HuH-7.5 (cell line): ENCODE results near the gene FBLN1.

ENCODE experiments used
- DNase-seq: peaks from one replicate; pipeline ENCODE4 v3.0.0; 2011; ENCODE audit warnings: low spot score

FBLN1 gene

DNA sequence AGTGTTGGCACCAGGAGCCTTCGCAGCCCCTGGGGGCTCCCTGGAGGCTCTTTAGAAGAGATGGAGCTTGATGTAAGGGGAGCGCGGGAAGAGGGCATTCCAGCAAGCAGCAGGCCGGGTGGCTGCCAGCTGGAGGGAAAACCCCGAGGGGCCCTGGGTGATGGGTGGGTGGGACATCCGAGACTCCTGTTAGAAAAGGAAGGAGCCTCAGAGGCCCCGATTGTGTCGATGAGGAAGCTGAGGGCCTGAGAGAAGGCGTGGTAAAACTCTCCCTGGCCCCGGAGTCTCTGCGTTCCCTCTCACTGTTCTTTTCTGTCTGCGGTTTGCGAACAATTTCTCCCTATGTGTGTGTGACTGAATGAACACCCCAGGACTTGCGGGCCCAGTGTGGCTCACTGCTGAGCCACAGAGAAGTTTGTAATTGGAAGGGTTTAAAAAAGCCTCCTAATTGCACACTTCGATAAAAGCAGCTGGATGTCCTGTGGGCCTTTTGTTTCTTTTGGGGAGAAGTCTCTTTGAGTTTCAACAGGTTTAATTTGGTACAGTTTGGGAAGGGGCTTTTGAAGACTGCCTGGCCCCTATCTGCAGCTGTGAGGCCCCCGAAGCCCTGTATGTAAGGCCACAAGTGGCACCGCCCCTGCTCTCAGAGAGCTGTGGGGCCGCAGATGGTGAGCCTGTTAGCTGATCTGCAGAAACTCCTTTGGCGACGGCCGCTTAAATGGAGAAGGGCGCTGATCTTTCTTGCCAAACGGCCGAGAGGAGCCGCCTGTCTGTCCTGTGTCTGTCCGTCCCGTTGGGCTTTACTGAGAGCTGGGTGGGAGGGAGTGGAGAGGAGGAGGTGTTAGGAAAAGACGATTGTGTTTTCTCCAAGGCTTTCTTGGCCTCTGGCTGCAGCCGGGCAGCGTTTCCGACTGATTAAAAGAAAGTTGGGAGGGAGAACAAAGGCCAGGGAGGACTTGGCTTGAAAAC is 2.0 kb downstream of the FBLN1 start:
- DNase-seq: no peak

DNA sequence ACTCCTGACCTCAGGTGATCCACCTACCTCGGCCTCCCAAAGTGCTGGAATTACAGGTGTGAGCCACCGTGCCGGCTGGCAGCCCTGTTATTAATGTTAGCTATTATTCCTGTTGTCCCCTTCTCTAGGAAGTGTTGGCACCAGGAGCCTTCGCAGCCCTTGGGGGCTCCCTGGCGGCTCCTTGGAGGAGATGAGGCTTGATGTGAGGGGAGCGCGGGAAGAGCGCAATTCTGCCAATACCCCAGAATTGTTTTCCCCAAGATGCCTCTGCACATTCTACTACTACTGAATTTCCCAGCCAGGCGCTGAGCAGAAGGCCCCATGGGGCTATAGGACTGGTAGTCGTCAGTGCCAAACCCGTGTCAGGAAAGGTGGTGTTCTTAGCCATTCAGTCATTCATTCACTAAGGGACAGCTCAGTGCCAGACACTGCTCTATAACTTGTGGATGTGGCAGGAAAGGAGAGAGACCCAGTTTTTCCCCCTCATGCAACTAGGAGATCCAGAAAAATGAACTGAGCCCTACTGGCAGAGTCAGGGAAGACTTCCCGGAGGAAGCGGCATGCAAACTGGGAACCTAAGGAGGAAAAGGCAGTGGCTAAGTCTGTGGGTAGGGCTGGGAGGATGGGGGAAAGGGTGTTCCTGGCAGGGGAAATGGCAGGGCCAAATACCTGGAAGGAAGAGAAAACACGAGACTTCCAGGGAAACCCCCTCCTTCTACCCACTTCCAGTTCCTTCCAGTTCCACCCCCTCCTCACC is 3.5 kb downstream of the FBLN1 start:
- no peak for DNase-seq

- no peak for DNase-seq
These were observed 4.2 kb downstream of the FBLN1 start for GRCh38 chr22:45506816-45507360.

DNA sequence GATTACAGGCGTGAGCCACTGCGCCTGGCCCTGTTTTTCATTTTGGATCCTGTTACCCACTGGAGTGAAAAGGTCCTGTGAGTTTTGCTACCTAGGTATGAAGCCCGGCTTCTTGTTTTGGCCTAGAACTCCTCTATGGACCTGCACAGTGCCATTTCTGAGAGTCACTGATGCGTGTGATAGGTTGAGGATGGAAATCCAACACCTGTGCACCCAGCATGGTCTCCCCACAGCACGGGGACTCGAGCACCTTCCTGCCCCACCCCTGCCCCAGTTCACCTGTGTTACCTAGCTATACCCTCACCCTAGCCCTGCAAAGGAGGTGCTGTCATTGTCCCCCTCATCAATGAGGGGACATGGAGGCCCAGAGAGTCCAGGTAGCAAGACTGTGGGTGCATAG is 5.1 kb downstream of the FBLN1 start:
- no peak for DNase-seq

- DNase-seq: no peak
These were observed 6.1 kb downstream of the FBLN1 start for GRCh38 chr22:45508814-45509213.

- no peak for DNase-seq
These were observed 7.9 kb downstream of the FBLN1 start for GRCh38 chr22:45510376-45511232.

DNA sequence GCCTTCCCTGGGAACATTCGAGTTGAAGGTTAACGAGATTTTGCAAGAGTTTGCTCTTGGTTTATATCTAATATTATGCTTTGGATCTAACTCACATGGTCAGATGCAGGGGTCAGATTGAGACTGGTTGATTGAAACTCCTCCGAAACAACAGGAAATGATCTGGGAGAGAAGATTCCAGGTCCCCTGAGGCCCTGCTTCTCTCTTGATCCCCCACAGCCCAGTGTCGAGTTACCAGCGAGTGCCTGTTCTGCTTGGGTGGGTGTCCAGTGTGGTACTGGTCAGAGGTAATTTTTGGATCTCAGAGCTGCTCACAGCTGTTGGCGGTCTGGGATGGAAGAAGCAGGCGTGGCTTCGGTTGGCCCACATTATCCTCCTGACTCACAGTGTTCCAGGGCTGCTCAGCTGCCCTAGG is 9.2 kb downstream of the FBLN1 start:
- no peak for DNase-seq

DNA sequence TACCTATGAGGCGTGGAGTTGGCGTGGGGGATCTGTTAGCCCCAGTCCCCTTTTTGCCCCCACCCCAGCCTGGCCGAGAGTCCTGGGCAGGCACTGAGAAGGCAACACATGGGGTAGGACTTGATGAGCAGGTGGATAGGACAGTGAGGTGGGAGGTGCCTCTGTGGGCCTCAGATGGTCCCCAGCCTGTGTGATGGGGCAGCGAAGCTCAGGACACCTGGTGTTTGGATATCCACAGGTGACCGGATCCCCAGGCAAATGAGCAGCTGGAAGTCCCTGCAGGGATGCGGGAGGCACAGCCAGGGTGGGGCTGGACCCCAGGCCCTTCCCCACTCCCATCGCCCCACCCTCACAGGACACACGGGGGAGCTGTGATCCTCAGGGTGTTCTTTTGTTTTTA is 9.7 kb downstream of the FBLN1 start:
- DNase-seq: no peak

DNA sequence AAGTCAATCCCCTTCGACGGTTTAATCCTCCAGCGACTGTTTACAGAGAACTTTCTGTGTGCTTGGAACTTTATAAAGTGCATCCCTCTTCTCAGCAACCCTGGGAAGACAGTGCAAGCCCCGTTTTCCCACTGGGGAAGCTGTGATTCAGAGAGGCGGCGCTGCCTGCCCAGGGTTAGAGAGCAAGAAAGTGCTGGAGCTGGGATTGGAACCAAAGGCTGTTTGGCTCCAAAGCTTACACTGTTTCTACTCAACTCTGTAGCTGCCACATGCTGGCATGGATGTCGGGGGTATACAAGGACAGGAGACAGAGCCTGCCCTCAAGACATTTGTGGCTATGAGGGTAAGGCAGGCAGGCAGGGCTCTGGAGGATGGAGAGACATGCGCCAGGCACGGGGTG is 13.0 kb downstream of the FBLN1 start:
- DNase-seq: no peak

DNA sequence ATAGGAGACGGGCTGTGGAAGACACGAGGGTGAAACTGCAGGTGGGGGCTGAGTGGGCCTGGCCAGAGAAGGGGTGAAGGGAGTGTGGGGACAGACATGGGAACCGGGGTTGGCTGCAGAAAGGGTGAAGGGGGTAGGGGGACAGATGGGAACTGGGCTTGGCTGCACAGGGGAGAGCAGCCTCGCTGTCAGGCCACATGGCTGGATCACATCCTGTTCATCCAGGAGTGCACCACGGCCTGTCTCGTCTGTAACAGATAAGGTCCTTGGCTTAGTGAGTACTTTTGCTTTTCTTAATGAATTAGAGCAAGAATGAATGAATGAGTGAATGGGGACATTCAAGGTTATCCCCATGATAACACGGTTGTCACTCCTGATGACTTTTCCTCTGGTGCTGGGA is 13.5 kb downstream of the FBLN1 start:
- DNase-seq: no peak

GRCh38 chr22:45516923-45517675 is 14.4 kb downstream of the FBLN1 start:
- DNase-seq: no peak

DNA sequence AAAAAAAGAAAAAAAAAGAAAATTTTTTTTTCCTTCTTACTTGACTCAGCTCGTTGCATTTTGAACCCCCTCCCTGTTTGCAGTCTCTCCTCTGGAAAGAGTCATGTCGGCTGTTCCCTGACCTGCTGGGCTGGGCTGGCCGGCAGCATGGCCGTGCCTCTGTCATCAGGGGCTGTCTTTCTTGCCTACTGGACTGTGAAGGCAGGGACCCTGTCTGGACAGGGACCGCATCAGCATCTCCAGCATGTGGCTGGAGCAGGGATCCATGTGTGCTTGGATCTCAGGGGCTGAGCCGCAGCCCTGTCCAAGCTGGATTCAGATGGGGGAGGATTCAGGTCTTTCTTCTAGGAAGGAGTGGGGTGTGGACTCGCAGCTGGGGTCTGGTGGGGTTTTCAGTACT is 15.5 kb downstream of the FBLN1 start:
- DNase-seq: no peak

GRCh38 chr22:45518580-45518991 is 15.9 kb downstream of the FBLN1 start:
- no peak for DNase-seq

DNA sequence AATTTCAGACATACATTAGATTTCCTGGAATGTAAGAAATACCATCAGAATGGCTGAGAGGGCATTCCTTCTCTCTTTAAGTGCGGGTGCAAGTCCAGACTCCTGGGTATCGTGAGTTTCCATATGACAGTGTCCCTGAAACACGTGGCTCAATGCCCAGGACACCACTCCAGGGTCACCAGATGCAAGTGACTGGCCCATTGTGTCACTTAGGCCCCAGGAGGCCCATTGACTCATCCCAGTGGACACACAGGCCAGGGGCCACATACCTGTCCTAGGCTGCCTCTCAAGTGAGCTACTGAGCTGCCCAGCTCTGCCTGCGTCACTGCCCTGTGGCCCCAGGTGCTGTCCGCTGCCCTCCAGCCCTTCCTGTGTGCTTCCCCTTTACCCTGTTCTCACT is 18.5 kb downstream of the FBLN1 start:
- DNase-seq: no peak

GRCh38 chr22:45522462-45522861 is 19.8 kb downstream of the FBLN1 start:
- no peak for DNase-seq

GRCh38 chr22:45524157-45524556 is 21.5 kb downstream of the FBLN1 start:
- DNase-seq: no peak

- no peak for DNase-seq
These were observed 22.3 kb downstream of the FBLN1 start for GRCh38 chr22:45524966-45525365.

GRCh38 chr22:45525480-45525879 is 22.8 kb downstream of the FBLN1 start:
- no peak for DNase-seq

DNA sequence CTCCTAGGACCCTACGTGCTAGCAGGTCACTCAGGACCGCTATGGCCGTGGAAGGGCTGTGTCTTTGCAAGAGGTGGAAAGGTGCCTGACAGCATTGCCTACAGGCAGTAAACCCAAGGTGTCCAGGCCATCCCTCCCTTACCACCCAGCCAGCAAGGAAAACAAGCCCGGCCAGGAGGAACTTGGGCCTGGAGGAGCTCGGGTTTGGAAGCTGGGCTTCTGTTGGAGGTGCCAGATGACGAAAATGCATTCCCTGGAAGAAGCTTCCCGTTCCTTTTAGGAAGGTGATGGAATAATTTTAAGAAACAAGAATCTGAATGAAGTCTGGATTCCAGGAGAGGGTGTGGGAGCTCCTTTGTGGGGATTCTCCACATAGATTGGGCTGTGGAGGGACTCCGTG is 23.6 kb downstream of the FBLN1 start:
- no peak for DNase-seq

DNA sequence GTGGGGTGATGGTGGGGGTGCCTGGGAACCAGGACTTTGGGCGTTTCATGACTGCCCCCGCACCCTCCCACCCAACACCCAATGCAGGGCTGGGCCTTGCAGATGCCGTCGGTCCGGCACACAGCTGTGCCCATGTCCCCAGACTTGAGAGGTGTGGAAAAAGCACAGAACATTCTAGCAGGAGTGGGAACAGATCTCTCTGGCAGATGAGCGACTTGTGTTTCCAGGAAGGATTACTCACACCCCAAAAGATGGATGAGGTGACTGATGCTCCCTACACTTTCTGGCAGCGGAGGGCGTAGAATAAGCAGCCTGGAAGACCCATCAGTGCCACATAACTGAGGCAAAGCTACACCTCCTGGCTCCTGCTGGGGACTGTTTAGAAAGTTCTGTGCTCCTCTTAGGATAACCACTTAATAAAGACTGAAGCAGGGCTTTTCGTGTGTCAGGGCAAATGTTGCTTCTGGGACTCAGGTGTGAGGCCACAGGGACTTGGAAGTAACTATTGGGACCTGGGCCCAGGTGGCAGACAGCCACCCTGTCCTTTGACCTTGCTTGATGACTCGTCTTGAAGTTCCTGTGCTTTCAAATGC is 24.2 kb downstream of the FBLN1 start:
- DNase-seq: no peak

DNA sequence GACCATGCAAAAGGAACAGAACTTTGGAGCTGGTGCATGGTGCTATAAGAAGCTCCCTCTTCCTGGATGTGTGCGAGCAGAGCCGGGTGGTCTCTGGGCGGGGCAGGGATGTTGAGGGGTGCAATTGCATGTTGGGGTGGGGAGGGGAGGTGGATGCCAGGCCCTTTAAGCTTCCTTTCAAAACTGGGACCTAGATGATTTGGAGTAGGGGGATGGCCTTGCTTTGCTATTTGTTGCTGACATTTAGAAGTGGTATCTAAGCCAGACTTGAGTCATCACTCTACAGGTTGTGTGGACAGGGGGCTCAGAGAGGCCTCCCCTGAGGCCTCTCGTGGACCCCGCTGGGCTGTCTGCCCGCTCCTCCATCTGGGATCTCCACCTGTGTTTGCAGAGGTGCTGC is 24.8 kb downstream of the FBLN1 start:
- DNase-seq: no peak
